GM12801 (cell line): ENCODE measurements around the gene DPYSL4.

Source experiments
- TF ChIP-seq, protein P1 (sequence below): IDR thresholded peaks from one replicate; pipeline ENCODE4 v1.5.1; 2011; ENCODE audit warnings: control low read depth; ENCODE audit not compliant: insufficient read length; ENCODE audit errors: extremely low read depth

The DPYSL4 gene

GRCh38 chr10:132209978-132210530, 23.3 kb downstream of the DPYSL4 start:
- TF ChIP-seq, protein P1, sequence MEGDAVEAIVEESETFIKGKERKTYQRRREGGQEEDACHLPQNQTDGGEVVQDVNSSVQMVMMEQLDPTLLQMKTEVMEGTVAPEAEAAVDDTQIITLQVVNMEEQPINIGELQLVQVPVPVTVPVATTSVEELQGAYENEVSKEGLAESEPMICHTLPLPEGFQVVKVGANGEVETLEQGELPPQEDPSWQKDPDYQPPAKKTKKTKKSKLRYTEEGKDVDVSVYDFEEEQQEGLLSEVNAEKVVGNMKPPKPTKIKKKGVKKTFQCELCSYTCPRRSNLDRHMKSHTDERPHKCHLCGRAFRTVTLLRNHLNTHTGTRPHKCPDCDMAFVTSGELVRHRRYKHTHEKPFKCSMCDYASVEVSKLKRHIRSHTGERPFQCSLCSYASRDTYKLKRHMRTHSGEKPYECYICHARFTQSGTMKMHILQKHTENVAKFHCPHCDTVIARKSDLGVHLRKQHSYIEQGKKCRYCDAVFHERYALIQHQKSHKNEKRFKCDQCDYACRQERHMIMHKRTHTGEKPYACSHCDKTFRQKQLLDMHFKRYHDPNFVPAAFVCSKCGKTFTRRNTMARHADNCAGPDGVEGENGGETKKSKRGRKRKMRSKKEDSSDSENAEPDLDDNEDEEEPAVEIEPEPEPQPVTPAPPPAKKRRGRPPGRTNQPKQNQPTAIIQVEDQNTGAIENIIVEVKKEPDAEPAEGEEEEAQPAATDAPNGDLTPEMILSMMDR: no peak

GRCh38 chr10:132210766-132211165, 24.0 kb downstream of the DPYSL4 start:
- TF ChIP-seq, protein P1: no peak

DNA sequence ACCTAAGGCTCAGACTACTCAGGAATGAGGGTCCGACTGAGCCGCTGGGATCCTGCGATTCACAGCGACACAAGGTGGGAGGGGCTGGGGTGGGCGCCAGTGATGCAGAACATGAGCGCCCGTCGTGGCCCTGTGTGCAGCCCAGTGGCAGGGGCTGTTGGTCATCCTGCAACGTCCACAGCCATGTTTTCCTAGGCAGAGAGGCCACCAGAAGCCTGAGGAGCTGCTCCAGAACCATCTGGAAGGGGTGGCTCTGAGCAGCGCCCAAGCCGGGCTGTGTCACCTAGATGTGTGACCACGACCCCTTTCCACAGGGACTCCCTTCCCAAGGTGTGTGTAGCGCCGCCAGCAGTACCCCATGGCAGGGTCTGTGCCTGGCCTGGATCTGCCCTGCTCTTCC, 24.5 kb downstream of the DPYSL4 start:
- TF ChIP-seq, protein P1: no peak

DNA sequence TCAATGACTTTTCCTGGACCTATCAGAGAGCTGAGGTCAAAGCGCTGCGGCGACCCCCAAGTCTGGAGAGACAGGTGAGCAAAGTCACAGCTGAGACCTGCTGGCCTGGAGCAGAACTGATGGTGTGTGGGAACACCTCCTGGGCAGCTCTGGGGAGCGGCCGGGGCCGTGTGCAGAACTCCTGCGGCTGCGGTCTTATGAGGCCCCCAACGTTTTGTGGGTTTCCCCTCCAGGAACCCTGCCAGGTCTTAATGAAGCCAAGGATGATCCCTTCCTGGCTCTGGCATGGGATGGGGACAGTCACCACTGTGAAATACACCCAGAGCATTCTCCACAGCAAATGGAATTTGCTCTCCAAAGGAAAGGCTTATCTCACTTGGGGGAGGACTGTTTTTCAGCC, 26.1 kb downstream of the DPYSL4 start:
- TF ChIP-seq, protein P1: no peak

GRCh38 chr10:132213917-132214316, 27.2 kb downstream of the DPYSL4 start:
- TF ChIP-seq, protein P1: no peak

DNA sequence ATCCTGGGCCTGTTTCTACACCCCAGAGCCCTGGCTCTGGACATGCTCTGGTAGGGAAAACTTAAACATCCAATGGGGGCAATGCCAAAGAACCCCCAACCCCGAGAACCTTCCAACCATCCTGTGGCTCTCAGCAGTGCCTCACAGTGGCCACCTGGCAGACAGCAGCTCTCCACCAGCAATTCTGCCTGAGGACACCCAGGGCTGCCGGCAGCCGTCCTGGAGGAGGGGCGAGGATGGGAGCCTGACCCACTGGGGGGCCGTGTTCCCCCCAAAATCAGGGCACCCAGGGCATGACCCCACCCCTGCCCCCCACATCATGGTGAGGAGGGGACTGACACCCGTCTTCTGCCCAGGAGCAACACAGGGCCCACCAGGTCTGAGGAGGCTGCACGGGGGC, 32.7 kb downstream of the DPYSL4 start:
- TF ChIP-seq, protein P1: no peak

GRCh38 chr10:132220061-132220460, 33.3 kb downstream of the DPYSL4 start:
- TF ChIP-seq, protein P1: no peak

- TF ChIP-seq, protein P1: no peak
These were observed 36.0 kb downstream of the DPYSL4 start for GRCh38 chr10:132222726-132223125.
